Measurements from ENCODE around the gene CRYZL1.

DNA sequence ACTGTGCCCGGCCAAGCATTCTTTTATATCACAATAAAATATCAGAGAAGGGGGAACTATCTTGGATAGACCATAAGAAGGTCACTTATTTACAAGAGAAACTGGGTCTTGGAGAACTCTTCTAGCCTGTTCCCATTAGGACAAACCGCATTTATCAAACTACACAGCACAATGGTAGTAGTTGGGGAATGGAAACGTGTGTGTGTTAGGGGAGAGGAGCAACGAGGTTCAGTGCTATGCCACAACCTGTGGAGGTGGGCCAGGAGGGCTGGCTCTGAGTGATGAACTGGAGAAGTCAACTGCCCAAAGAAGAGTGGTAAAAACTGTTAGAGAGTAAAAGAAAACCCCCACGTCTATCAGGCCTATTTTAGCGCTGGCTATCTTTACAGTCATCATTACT is 54.6 kb downstream of the CRYZL1 start:
- TF ChIP-seq, protein P1, sequence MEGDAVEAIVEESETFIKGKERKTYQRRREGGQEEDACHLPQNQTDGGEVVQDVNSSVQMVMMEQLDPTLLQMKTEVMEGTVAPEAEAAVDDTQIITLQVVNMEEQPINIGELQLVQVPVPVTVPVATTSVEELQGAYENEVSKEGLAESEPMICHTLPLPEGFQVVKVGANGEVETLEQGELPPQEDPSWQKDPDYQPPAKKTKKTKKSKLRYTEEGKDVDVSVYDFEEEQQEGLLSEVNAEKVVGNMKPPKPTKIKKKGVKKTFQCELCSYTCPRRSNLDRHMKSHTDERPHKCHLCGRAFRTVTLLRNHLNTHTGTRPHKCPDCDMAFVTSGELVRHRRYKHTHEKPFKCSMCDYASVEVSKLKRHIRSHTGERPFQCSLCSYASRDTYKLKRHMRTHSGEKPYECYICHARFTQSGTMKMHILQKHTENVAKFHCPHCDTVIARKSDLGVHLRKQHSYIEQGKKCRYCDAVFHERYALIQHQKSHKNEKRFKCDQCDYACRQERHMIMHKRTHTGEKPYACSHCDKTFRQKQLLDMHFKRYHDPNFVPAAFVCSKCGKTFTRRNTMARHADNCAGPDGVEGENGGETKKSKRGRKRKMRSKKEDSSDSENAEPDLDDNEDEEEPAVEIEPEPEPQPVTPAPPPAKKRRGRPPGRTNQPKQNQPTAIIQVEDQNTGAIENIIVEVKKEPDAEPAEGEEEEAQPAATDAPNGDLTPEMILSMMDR (IDR thresholded peaks at IDR 0.05) = no peak
- TF ChIP-seq POLR2A (IDR thresholded peaks at IDR 0.05) = no peak

Data from testis (tissue), 2 donors.